Heart left ventricle (tissue), 13 donors: ENCODE results near the gene TMEM204.

ENCODE experiments used
- POLR2A ChIP-seq, 2 donors: fragments of 450-650 bp; IDR thresholded peaks; one replicate each; pipeline ENCODE4 v1.6.1; 2017; ENCODE audit warnings: antibody characterized with exemption in 2 of 2, mild to moderate bottlenecking in 2 of 2, moderate library complexity in 2 of 2
- TF ChIP-seq, protein P1 (sequence below), 12 donors: fragments of 200-600 bp; sonication (generic) in 4 of 12; IDR thresholded peaks; one replicate each; pipeline versions ENCODE4 v1.5.0 to v1.8.0; 2018 to 2022; ENCODE audit warnings: antibody characterized with exemption in 12 of 12, mild to moderate bottlenecking in 5 of 12
- donor health status: ischemic (EF 13 %, LVEDD 7.1; RV severe dilation, severe dysfunction).
- donor health status: DM: no; HTN: yes; CAD: no.
- donor health status: DM: no; HTN: no; CAD: no.
- donor health status: ischemic (EF 25% LVEDD 6.9; RV normal size, moderate dysfunction).
- donor health status: ischemic (EF 25% LVEDD 5.7; RV mildly dilated, moderate dysfunction).
- donor health status: ischemic (EF 35%, LVEDD 5.7; RV mildly dilated, moderate dysfunction).
- donor health status: nonischemic (EF 11% LVEDD 7.7; RV severe dilation, severe dysfunction).
- donor health status: DM: yes; HTN: yes; CAD: no.
- donor health status: PGD.
- donor health status: ischemic (EF 29% LVEDD 5.4; RV normal size, mild dysfunction).
- donor health status: nonischemic (EF 23%, LVEDD 6.1; RV moderate dilation, normal function).

DNA sequence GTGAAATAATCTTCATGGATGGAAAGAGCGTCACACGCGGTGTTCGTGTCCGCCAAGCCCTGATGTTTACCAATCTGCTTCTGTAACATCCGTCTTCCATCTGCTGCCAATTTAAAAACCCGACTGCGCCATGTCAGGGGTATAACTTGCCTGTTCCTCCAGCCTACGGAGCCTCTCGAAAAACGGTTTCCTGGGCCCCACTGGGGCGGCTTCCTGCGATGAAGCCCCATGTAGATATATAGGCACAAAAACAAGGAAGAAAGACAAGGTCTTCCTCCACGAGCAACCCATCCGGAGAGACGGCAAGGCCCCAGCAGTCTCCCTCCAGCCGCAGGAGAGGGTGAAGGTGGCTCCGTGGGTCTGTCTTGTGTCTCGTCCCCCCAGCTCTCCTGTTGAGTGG is 44.8 kb upstream of the TMEM204 start, which contains the start of gene PTX4:
- TF ChIP-seq, protein P1, sequence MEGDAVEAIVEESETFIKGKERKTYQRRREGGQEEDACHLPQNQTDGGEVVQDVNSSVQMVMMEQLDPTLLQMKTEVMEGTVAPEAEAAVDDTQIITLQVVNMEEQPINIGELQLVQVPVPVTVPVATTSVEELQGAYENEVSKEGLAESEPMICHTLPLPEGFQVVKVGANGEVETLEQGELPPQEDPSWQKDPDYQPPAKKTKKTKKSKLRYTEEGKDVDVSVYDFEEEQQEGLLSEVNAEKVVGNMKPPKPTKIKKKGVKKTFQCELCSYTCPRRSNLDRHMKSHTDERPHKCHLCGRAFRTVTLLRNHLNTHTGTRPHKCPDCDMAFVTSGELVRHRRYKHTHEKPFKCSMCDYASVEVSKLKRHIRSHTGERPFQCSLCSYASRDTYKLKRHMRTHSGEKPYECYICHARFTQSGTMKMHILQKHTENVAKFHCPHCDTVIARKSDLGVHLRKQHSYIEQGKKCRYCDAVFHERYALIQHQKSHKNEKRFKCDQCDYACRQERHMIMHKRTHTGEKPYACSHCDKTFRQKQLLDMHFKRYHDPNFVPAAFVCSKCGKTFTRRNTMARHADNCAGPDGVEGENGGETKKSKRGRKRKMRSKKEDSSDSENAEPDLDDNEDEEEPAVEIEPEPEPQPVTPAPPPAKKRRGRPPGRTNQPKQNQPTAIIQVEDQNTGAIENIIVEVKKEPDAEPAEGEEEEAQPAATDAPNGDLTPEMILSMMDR (IDR thresholded peaks at IDR 0.05), result no peak
- no peak for TF ChIP-seq POLR2A (IDR thresholded peaks at IDR 0.05)
